ENCODE results near the gene YPEL2. TPM values are rescaled to one million over a fixed set of nuclear protein-coding genes. Genes with fewer than 3 reads are reported as not detected.
"Not testable (repeated sequence)": the region's sequence is repeated elsewhere in the genome, so short reads cannot be mapped to it uniquely, and the experiment has no call there.

Gene YPEL2
- total RNA-seq, 2 experiments from 2014 or later = 7.6 to 9.4 TPM

GRCh38 chr17:59310263-59310920 is 21.1 kb upstream of the YPEL2 start:
- Mint-ChIP-seq H3K27ac (no peak overlapping the region), H3K4me1 (ENCODE audit: low read depth) (peaks cover 3% of the 10 kb centered on the region), H3K4me3 (no peak overlapping the region), H3K9me3 (no peaks in the 10 kb centered on the region), H3K27me3 (no peaks in the 10 kb centered on the region), H3K36me3 (no peaks in the 10 kb centered on the region)
- POLR2A ChIA-PET = interaction anchor here (1.1 kb wide), 1 partner anchor 131 kb away, joined by 3 read pairs; no protein-coding TSS in a partner anchor
- CTCF ChIA-PET = interaction anchor here (0.6 to 13.2 kb wide), 39 partner anchors 8 to 443 kb away, joined by 3 to 241 read pairs (median 4); partner anchors contain the start of genes CLTC, DHX40 and GDPD1
- no peak for DNase-seq
- intact Hi-C loops (cut with micrococcal nuclease) = loop anchor here (2.0 kb wide), 1 partner anchor 18 kb away; no protein-coding TSS in a partner anchor

DNA sequence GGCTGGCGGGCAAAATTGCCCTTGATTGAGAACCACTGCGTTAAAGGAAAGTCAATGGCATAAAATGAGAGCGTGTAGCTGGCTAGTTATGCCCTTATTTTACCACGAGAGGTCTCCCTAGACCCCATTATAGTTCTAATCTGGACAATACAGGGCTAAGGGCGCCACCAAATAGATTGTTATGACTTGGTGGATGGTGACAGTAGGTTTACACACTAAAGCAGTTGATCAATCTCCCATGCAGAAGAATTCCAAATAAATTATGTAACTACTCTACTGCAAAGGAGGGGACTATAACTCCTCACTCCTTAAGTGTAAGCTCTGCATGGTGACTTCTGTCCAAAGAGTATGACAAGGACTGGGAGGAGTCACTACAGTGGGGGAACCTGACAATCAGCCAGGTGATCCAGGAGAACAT is 20.4 kb upstream of the YPEL2 start:
- no peaks in the 10 kb centered on the region for H3K27me3 Mint-ChIP-seq
- peaks cover 3% of the 10 kb centered on the region for H3K4me1 Mint-ChIP-seq (ENCODE audit: low read depth)
- CTCF ChIA-PET = interaction anchor here (0.7 to 13.2 kb wide), 39 partner anchors 8 to 443 kb away, joined by 3 to 241 read pairs (median 4); partner anchors contain the start of genes DHX40 and GDPD1
- POLR2A ChIA-PET = interaction anchor here (1.1 kb wide), 1 partner anchor 130 kb away, joined by 3 read pairs; no protein-coding TSS in a partner anchor
- H3K36me3 Mint-ChIP-seq = no peaks in the 10 kb centered on the region
- peak overlapping the region; percentile 5 for H3K27ac Mint-ChIP-seq
- intact Hi-C loops (cut with micrococcal nuclease) = loop anchor here (1.0 to 2.0 kb wide), 4 partner anchors 18 to 210 kb away; no protein-coding TSS in a partner anchor
- H3K9me3 Mint-ChIP-seq = no peaks in the 10 kb centered on the region
- H3K4me3 Mint-ChIP-seq = no peak overlapping the region
- DNase-seq = peak; percentile 39

GRCh38 chr17:59311521-59311920 is 19.9 kb upstream of the YPEL2 start:
- peak overlapping the region; percentile 5 for H3K27ac Mint-ChIP-seq
- H3K36me3 Mint-ChIP-seq; H3K9me3 Mint-ChIP-seq; DNase-seq; H3K4me1 Mint-ChIP-seq (ENCODE audit: low read depth); H3K4me3 Mint-ChIP-seq; H3K27me3 Mint-ChIP-seq: not testable (repeated sequence)
- POLR2A ChIA-PET = interaction anchor here (1.1 kb wide), 1 partner anchor 129 kb away, joined by 3 read pairs; no protein-coding TSS in a partner anchor
- CTCF ChIA-PET = interaction anchor here (0.6 to 13.2 kb wide), 19 partner anchors 9 to 349 kb away, joined by 3 to 241 read pairs (median 4); partner anchors contain the start of gene GDPD1
- intact Hi-C loops (cut with micrococcal nuclease) = loop anchor here (1.0 to 2.0 kb wide), 4 partner anchors 17 to 210 kb away; no protein-coding TSS in a partner anchor

- ChIA-PET CTCF (interaction anchor here (1.5 to 13.2 kb wide), 7 partner anchors 13 to 124 kb away, joined by 3 to 241 read pairs (median 6); no protein-coding TSS in a partner anchor), POLR2A (no interaction called here)
- intact Hi-C loops (cut with micrococcal nuclease) = no loop called here
- Mint-ChIP-seq H3K9me3 (no peaks in the 10 kb centered on the region), H3K36me3 (no peaks in the 10 kb centered on the region), H3K4me3 (no peak overlapping the region), H3K27ac (no peak overlapping the region), H3K4me1 (ENCODE audit: low read depth) (peaks cover under 1% of the 10 kb centered on the region), H3K27me3 (no peaks in the 10 kb centered on the region)
- DNase-seq = no peak
Measured at GRCh38 chr17:59315866-59316265, 15.6 kb upstream of the YPEL2 start.

GRCh38 chr17:59327121-59327980 is 4.1 kb upstream of the YPEL2 start:
- peak overlapping the region; percentile 14 for H3K27ac Mint-ChIP-seq

GRCh38 chr17:59327981-59328290 is 3.5 kb upstream of the YPEL2 start:
- CTCF ChIA-PET = interaction anchor here (1.0 to 8.4 kb wide), 3 partner anchors 17 to 111 kb away, joined by 3 to 141 read pairs (median 6); no protein-coding TSS in a partner anchor
- Mint-ChIP-seq H3K9me3 (no peaks in the 10 kb centered on the region), H3K36me3 (no peaks in the 10 kb centered on the region), H3K27ac (peak overlapping the region; percentile 14), H3K27me3 (no peaks in the 10 kb centered on the region), H3K4me3 (no peak overlapping the region), H3K4me1 (ENCODE audit: low read depth) (peaks cover 37% of the 10 kb centered on the region)
- intact Hi-C loops (cut with micrococcal nuclease) = loop anchor here (2.0 kb wide), 1 partner anchor 17 kb away; no protein-coding TSS in a partner anchor
- no peak for DNase-seq
- POLR2A ChIA-PET = no interaction called here

More at GRCh38 chr17:59327121-59327980, 4.1 kb upstream of the YPEL2 start:
- Mint-ChIP-seq H3K27me3 (no peaks in the 10 kb centered on the region), H3K4me1 (ENCODE audit: low read depth) (peaks cover 34% of the 10 kb centered on the region), H3K36me3 (no peaks in the 10 kb centered on the region), H3K4me3 (no peak overlapping the region), H3K9me3 (no peaks in the 10 kb centered on the region)
- ChIA-PET POLR2A (no interaction called here), CTCF (interaction anchor here (1.0 to 8.4 kb wide), 3 partner anchors 16 to 111 kb away, joined by 3 to 141 read pairs (median 6); no protein-coding TSS in a partner anchor)
- no peak for DNase-seq
- intact Hi-C loops (cut with micrococcal nuclease) = no loop called here

- peaks cover 44% of the 10 kb centered on the region for H3K4me1 Mint-ChIP-seq (ENCODE audit: low read depth)
- no peaks in the 10 kb centered on the region for H3K27me3 Mint-ChIP-seq
- no peaks in the 10 kb centered on the region for H3K9me3 Mint-ChIP-seq
- H3K36me3 Mint-ChIP-seq = no peaks in the 10 kb centered on the region
- no peak overlapping the region for H3K27ac Mint-ChIP-seq
- DNase-seq = no peak
- intact Hi-C loops (cut with micrococcal nuclease) = loop anchor here (2.0 kb wide), 1 partner anchor 18 kb away; no protein-coding TSS in a partner anchor
- POLR2A ChIA-PET = no interaction called here
- no peak overlapping the region for H3K4me3 Mint-ChIP-seq
- CTCF ChIA-PET = interaction anchor here (2.3 to 8.4 kb wide), 2 partner anchors 18 to 110 kb away, joined by 16 to 141 read pairs; no protein-coding TSS in a partner anchor
Measured at GRCh38 chr17:59328601-59329000, 2.9 kb upstream of the YPEL2 start.

GRCh38 chr17:59329176-59330052 is 2.0 kb upstream of the YPEL2 start:
- H3K9me3 Mint-ChIP-seq = no peaks in the 10 kb centered on the region
- H3K27ac Mint-ChIP-seq = peak overlapping the region; percentile 52
- ChIA-PET CTCF (interaction anchor here (0.6 to 8.4 kb wide), 36 partner anchors 9 to 243 kb away, joined by 3 to 141 read pairs (median 5); no protein-coding TSS in a partner anchor), POLR2A (interaction anchor here (0.7 to 1.2 kb wide), 5 partner anchors 33 to 236 kb away, joined by 3 to 5 read pairs (median 3); partner anchors contain the start of gene DHX40)
- no peaks in the 10 kb centered on the region for H3K27me3 Mint-ChIP-seq
- no peak overlapping the region for H3K4me3 Mint-ChIP-seq
- peaks cover 50% of the 10 kb centered on the region for H3K4me1 Mint-ChIP-seq (ENCODE audit: low read depth)
- DNase-seq = peak; percentile 68
- intact Hi-C loops (cut with micrococcal nuclease) = loop anchor here (1.0 to 2.0 kb wide), 3 partner anchors 19 to 111 kb away; no protein-coding TSS in a partner anchor
- no peaks in the 10 kb centered on the region for H3K36me3 Mint-ChIP-seq

DNA sequence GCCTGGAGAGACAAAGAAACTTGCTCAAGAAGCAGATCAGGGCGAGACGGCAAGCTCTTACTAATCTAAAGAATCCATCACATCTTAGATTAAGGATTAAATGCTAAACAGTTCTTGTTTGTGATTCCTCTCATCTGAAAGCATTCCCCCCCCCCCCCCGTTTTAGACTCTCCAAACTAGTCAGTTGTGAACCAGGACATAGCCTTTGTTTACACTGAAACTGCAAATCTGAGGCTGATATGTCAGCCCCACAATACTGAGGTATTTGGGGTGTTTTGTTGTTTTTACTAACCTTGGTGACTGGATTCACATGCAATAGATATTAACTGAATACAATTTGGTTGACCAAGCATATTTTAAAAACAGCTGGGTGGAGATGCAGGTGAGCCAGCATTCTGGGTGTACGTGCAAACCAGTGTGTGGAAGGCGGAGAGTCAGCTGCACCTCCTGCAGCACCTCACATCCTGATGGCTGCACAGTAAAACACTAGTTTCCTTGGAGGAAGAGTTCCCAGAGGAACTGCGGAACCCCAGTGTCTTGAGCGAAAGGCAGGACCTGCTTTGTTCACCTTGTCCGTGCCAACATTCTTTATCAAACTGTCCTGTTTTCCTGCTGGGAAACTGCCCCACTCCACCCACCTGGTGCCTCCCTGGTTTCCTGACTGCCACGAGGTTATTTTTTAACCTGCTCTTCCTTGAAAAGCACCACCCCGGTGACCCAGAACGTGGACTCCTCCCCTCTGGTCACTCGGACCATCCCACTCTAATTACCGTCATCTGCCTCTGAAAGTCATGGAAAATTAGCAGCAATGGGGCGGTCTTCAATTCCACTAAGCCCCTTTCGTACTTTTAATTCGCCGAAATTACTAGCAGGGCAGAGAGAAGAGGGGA is 1.2 kb upstream of the YPEL2 start:
- Mint-ChIP-seq H3K4me1 (ENCODE audit: low read depth) (peaks cover 53% of the 10 kb centered on the region), H3K4me3 (peak overlapping the region; percentile 10), H3K27me3 (no peaks in the 10 kb centered on the region), H3K9me3 (no peaks in the 10 kb centered on the region), H3K27ac (peak overlapping the region; percentile 64), H3K36me3 (no peaks in the 10 kb centered on the region)
- peak; percentile 19 for DNase-seq
- CTCF ChIA-PET = interaction anchor here (0.6 to 8.4 kb wide), 36 partner anchors 9 to 242 kb away, joined by 3 to 141 read pairs (median 5); no protein-coding TSS in a partner anchor
- intact Hi-C loops (cut with micrococcal nuclease) = loop anchor here (1.0 kb wide), 1 partner anchor 105 kb away; no protein-coding TSS in a partner anchor
- POLR2A ChIA-PET = interaction anchor here (0.8 to 1.2 kb wide), 4 partner anchors 108 to 235 kb away, joined by 3 to 5 read pairs (median 3); partner anchors contain the start of gene DHX40

Measured in activated CD4-positive, alpha-beta memory T cell treated with anti-CD3 and anti-CD28 coated beads for 36 hours (primary cell).